Sigmoid colon (tissue), 4 donors: ENCODE data around the gene TNIK.

Experiments
- EP300 ChIP-seq, 4 donors: sonication (generic); formaldehyde crosslinking; IDR thresholded peaks; one replicate each; pipeline ENCODE4 v1.6.1; 2017; ENCODE audit warnings: antibody characterized with exemption in 4 of 4
- POLR2AphosphoS5 ChIP-seq, 4 donors: sonication (generic); formaldehyde crosslinking; IDR thresholded peaks; one replicate each; pipeline ENCODE4 v1.6.1; 2017; ENCODE audit warnings: antibody characterized with exemption in 4 of 4

GRCh38 chr3:171365489-171365888, 94.7 kb downstream of the TNIK start:
- TF ChIP-seq EP300 (IDR thresholded peaks at IDR 0.05) (no peak), POLR2AphosphoS5 (IDR thresholded peaks at IDR 0.05) (no peak)
